Keratinocyte (primary cell): ENCODE measurements around the gene FBXL17. TPM values are rescaled to one million over a fixed set of nuclear protein-coding genes. Genes with fewer than 3 reads are reported as not detected.

Experiments
- DNase-seq: peaks from one replicate; pipeline ENCODE4 v3.0.0-alpha.2; 2011; ENCODE audit warnings: low read depth, missing footprints, low spot score
- FAIRE-seq: peaks from 2 replicates; lab custom pipeline; 2011; peaks lifted over from hg19 to GRCh38; lab: Jason Lieb, UNC
- H2AFZ ChIP-seq: 2 replicates; pipeline ENCODE4 v1.6.0; 2012; ENCODE audit warnings: low read length, control low read depth, inconsistent platforms; ENCODE audit not compliant: control insufficient read depth
- H3K27ac ChIP-seq: 2 replicates; pipeline ENCODE4 v1.5.1; 2011; ENCODE audit warnings: low read length; ENCODE audit not compliant: control insufficient read depth, insufficient read depth
- H3K27me3 ChIP-seq: 3 replicates; pipeline ENCODE4 v1.6.0; 2011; ENCODE audit warnings: low read length; ENCODE audit not compliant: control insufficient read depth, insufficient read depth; ENCODE audit errors: extremely low read depth
- H3K36me3 ChIP-seq, 2 experiments: 2 replicates in 1 of 2; 3 replicates in 1 of 2; pipeline ENCODE4 v1.5.1; 2011; ENCODE audit warnings: low read length in 2 of 2, mild to moderate bottlenecking in 1 of 2; ENCODE audit not compliant: control insufficient read depth in 2 of 2, insufficient read depth in 2 of 2; ENCODE audit errors: extremely low read depth in 1 of 2
- H3K4me1 ChIP-seq: 3 replicates; pipeline ENCODE4 v1.5.1; 2011; ENCODE audit warnings: low read length; ENCODE audit not compliant: control insufficient read depth, insufficient read depth; ENCODE audit errors: extremely low read depth
- H3K4me2 ChIP-seq: 3 replicates; pipeline ENCODE4 v1.6.0; 2011; ENCODE audit warnings: low read depth, low read length; ENCODE audit not compliant: control insufficient read depth, insufficient read depth; ENCODE audit errors: extremely low read depth
- H3K4me3 ChIP-seq, 3 experiments: fragments of 200-600 bp in 1 of 3; sonication (generic) in 1 of 3; 2 replicates in 2 of 3; 3 replicates in 1 of 3; pipeline ENCODE4 v1.5.1; 2011 to 2016; ENCODE audit warnings: low read length in 3 of 3, mild to moderate bottlenecking in 3 of 3, control low read depth in 2 of 3, inconsistent platforms in 1 of 3, low read depth in 1 of 3, mixed read lengths in 1 of 3, mixed run types in 1 of 3, moderate library complexity in 1 of 3; ENCODE audit not compliant: control insufficient read depth in 2 of 3, insufficient read depth in 2 of 3; ENCODE audit errors: extremely low read depth in 1 of 3
- H3K79me2 ChIP-seq: 2 replicates; pipeline ENCODE4 v1.6.0; 2012; ENCODE audit warnings: low read length; ENCODE audit not compliant: control insufficient read depth, insufficient read depth
- H3K9ac ChIP-seq: 3 replicates; pipeline ENCODE4 v1.6.0; 2011; ENCODE audit warnings: low read length; ENCODE audit not compliant: control insufficient read depth, insufficient read depth; ENCODE audit errors: extremely low read depth
- H3K9me1 ChIP-seq: 3 replicates; pipeline ENCODE4 v1.6.0; 2011; ENCODE audit warnings: low read length; ENCODE audit not compliant: control insufficient read depth, insufficient read depth; ENCODE audit errors: extremely low read depth
- H3K9me3 ChIP-seq: 2 replicates; pipeline ENCODE4 v1.5.1; 2012; ENCODE audit warnings: low read depth, low read length; ENCODE audit not compliant: control insufficient read depth
- H4K20me1 ChIP-seq: 3 replicates; pipeline ENCODE4 v1.6.0; 2011; ENCODE audit warnings: low read length; ENCODE audit not compliant: control insufficient read depth, insufficient read depth; ENCODE audit errors: extremely low read depth
- EZH2 ChIP-seq: IDR thresholded peaks from one replicate; pipeline ENCODE4 v1.6.1; 2012; ENCODE audit warnings: inconsistent platforms, mild to moderate bottlenecking, low read length, moderate library complexity
- dilution Hi-C: fragments of 300-500 bp; cut with MboI; formaldehyde crosslinking; loops from one replicate; pipeline ENCODE4 v1.7.0; 2020; ENCODE audit warnings: low sequenced_read_pairs; ENCODE audit not compliant: extremely low pct_ligation_motif_present
- polyA plus RNA-seq, 5 experiments: library from polyadenylated mRNA; depleted of rRNA in 3 of 5; stranded (reverse) in 3 of 5; stranded (forward) in 1 of 5; unstranded in 1 of 5; fragments of >200 nt; gene quantifications; 1 replicate in 1 of 5; 2 replicates in 3 of 5; 3 replicates in 1 of 5; pipeline versions ENCODE4 v1.2.1 to v1.2.3, GENCODE V29; 2011 to 2012; ENCODE audit warnings: missing spikeins in 2 of 5, low read depth in 1 of 5, low replicate concordance in 1 of 5
- TF ChIP-seq, protein P1 (sequence below), 3 experiments: IDR thresholded peaks in 1 of 3; conservative IDR thresholded peaks in 1 of 3; optimal IDR thresholded peaks in 1 of 3; 2 replicates in 2 of 3; 3 replicates in 1 of 3; pipeline versions ENCODE3 to v1.5.1; 2011; ENCODE audit warnings: low read length in 3 of 3, mild to moderate bottlenecking in 3 of 3, moderate library complexity in 2 of 3, control low read depth in 1 of 3, inconsistent platforms in 1 of 3; ENCODE audit not compliant: insufficient read depth in 2 of 3; ENCODE audit errors: extremely low read depth in 1 of 3

The FBXL17 gene
- polyA plus RNA-seq, 1 donor (not counting 4 experiments of a cell fraction or from before 2014, with no cell fraction given) = 5.7 TPM

DNA sequence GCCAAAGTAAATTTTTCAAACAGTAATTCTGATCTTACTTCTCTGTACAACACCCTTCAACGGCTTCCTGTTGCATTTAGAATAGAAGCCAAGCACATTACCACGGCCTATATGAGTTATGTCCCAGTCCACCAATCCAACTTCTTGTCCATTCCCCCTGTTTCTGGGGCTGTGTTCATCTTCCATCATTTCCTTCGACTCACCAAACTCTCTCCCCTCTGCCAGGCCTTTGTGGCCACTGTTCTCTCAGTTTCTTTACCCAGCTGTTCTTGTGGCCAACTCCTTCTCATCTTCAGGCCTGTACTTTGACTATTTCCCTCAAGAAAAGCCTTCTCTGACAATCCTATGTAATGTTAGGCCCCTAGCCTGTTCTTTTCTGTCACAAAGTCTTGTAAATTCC, 451.8 kb downstream of the FBXL17 start:
- DNase-seq (no peak), FAIRE-seq (no peak)
- no peak overlapping the region for H3K27ac ChIP-seq
- no peaks in the 10 kb centered on the region for H4K20me1 ChIP-seq
- no peaks in the 10 kb centered on the region for H3K9me3 ChIP-seq
- no peaks in the 10 kb centered on the region for H3K4me1 ChIP-seq
- TF ChIP-seq, protein P1, sequence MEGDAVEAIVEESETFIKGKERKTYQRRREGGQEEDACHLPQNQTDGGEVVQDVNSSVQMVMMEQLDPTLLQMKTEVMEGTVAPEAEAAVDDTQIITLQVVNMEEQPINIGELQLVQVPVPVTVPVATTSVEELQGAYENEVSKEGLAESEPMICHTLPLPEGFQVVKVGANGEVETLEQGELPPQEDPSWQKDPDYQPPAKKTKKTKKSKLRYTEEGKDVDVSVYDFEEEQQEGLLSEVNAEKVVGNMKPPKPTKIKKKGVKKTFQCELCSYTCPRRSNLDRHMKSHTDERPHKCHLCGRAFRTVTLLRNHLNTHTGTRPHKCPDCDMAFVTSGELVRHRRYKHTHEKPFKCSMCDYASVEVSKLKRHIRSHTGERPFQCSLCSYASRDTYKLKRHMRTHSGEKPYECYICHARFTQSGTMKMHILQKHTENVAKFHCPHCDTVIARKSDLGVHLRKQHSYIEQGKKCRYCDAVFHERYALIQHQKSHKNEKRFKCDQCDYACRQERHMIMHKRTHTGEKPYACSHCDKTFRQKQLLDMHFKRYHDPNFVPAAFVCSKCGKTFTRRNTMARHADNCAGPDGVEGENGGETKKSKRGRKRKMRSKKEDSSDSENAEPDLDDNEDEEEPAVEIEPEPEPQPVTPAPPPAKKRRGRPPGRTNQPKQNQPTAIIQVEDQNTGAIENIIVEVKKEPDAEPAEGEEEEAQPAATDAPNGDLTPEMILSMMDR (optimal IDR thresholded peaks at IDR 0.05 in 1 of 3, IDR thresholded peaks at IDR 0.05 in 1 of 3, conservative IDR thresholded peaks at IDR 0.05 in 1 of 3; ENCODE audit: extremely low read depth in 1 of 3, insufficient read depth in 2 of 3, low read length in 3 of 3) = no peak
- TF ChIP-seq EZH2 = no peak
- H3K9me1 ChIP-seq = no peaks in the 10 kb centered on the region
- no peak overlapping the region for H3K9ac ChIP-seq
- H3K79me2 ChIP-seq = no peaks in the 10 kb centered on the region
- H2AFZ ChIP-seq = no peak overlapping the region
- no peaks in the 10 kb centered on the region for H3K27me3 ChIP-seq
- dilution Hi-C loops = no loop called here
- H3K4me3 ChIP-seq = no peak overlapping the region
- H3K36me3 ChIP-seq = no peaks in the 10 kb centered on the region
- no peak overlapping the region for H3K4me2 ChIP-seq

DNA sequence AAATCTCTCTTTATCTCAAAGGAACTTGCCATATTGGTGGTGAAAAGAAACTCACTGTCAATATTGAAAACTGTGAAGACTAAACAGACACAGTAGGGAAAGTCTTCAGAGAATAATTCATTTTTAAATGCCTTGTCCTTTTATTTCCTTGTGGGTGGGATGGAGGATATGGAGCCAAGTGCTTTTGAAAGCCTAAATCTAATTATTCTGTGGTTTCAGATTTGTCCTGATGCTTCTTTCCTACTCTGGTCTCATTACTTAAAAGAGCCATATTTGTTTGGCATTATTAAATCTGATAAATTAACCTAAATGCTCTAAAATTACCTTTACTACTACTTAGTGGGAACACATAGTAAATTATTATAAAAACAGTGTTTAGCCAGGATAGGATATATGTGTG, 452.8 kb downstream of the FBXL17 start:
- dilution Hi-C loops = no loop called here
- Histone ChIP-seq H3K4me2 (no peak overlapping the region), H3K4me1 (no peaks in the 10 kb centered on the region), H3K9ac (no peak overlapping the region), H3K27me3 (no peaks in the 10 kb centered on the region), H3K36me3 (no peaks in the 10 kb centered on the region), H3K9me1 (no peaks in the 10 kb centered on the region), H3K79me2 (no peaks in the 10 kb centered on the region), H3K9me3 (no peaks in the 10 kb centered on the region), H2AFZ (no peak overlapping the region), H3K27ac (no peak overlapping the region), H3K4me3 (no peak overlapping the region), H4K20me1 (no peaks in the 10 kb centered on the region)
- TF ChIP-seq EZH2 = no peak
- TF ChIP-seq, protein P1 (optimal IDR thresholded peaks at IDR 0.05 in 1 of 3, IDR thresholded peaks at IDR 0.05 in 1 of 3, conservative IDR thresholded peaks at IDR 0.05 in 1 of 3; ENCODE audit: extremely low read depth in 1 of 3, insufficient read depth in 2 of 3, low read length in 3 of 3) = no peak
- FAIRE-seq = no peak
- no peak for DNase-seq
